ENCODE results near the gene MTREX.

DNA sequence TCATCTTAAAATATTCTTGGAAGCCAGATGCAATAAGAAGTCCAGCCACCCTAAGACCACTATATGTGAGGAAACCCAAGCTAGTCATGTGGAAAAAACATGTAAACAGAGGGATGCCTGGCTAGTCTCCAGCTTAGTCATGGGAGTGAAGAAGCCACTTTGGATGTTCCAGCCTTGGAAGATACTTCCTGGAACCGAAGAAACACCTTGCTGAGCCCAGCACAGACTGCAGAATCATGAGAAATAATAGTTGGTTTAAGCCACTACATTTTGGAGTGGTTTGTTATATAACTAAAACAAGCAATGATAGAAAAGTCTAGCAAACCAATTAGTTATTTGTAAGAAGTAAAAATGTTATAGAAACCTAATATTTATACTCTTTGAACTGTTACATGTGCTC lies 12.9 kb upstream of the MTREX start:
- TF ChIP-seq, protein P1, sequence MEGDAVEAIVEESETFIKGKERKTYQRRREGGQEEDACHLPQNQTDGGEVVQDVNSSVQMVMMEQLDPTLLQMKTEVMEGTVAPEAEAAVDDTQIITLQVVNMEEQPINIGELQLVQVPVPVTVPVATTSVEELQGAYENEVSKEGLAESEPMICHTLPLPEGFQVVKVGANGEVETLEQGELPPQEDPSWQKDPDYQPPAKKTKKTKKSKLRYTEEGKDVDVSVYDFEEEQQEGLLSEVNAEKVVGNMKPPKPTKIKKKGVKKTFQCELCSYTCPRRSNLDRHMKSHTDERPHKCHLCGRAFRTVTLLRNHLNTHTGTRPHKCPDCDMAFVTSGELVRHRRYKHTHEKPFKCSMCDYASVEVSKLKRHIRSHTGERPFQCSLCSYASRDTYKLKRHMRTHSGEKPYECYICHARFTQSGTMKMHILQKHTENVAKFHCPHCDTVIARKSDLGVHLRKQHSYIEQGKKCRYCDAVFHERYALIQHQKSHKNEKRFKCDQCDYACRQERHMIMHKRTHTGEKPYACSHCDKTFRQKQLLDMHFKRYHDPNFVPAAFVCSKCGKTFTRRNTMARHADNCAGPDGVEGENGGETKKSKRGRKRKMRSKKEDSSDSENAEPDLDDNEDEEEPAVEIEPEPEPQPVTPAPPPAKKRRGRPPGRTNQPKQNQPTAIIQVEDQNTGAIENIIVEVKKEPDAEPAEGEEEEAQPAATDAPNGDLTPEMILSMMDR (IDR thresholded peaks at IDR 0.05; ENCODE audit: insufficient read depth, low read depth, low read length), result no peak
- TF ChIP-seq EZH2 (IDR thresholded peaks at IDR 0.05; ENCODE audit: insufficient read depth, low read length), result no peak
